OCI-LY3 (cell line): Measurements from ENCODE around the gene PIEZO1.

Experiments used
- CTCF ChIP-seq: fragments of 200-600, 300-600 bp; sonication (generic); IDR thresholded peaks from 2 replicates; pipeline ENCODE4 v1.5.1; 2014; ENCODE audit warnings: antibody characterized with exemption, low read length, low read depth
- EZH2phosphoT487 ChIP-seq: fragments of 200-600 bp; shearing (Covaris generic); IDR thresholded peaks from 2 replicates; pipeline ENCODE4 v1.6.1; 2018; ENCODE audit warnings: antibody characterized with exemption, mixed run types, low read depth

GRCh38 chr16:88726981-88727380, 58.0 kb downstream of the PIEZO1 start:
- TF ChIP-seq CTCF: no peak
- TF ChIP-seq EZH2phosphoT487: no peak
